ENCODE results near the gene MACC1. TPM values are rescaled to one million over a fixed set of nuclear protein-coding genes. Genes with fewer than 3 reads are reported as not detected.

MACC1 gene
- total RNA-seq, 1 experiment from 2014 or later = 190 TPM

- CTCF ChIA-PET = interaction anchor here (0.6 kb wide), 1 partner anchor 1013 kb away, joined by 3 read pairs; no protein-coding TSS in a partner anchor
- Mint-ChIP-seq H3K27ac (ENCODE audit: unreplicated experiment) (peak overlapping the region; percentile 1), H3K9me3 (ENCODE audit: low read depth, unreplicated experiment) (peaks cover 1% of the 10 kb centered on the region), H3K4me1 (ENCODE audit: low read depth, unreplicated experiment) (peaks cover 12% of the 10 kb centered on the region), H3K27me3 (ENCODE audit: unreplicated experiment) (no peaks in the 10 kb centered on the region), H3K4me3 (ENCODE audit: low read depth, unreplicated experiment) (no peak overlapping the region), H3K36me3 (ENCODE audit: insufficient read depth, unreplicated experiment) (no peaks in the 10 kb centered on the region)
- no TSS peak for BruUV-seq (replicated peaks)
- no peak for TF ChIP-seq CTCF (IDR thresholded peaks at IDR 0.05; ENCODE audit: unreplicated experiment)
- DNase-seq = no peak
- intact Hi-C loops (cut with micrococcal nuclease; ENCODE audit: unreplicated experiment) = no loop called here
Observed at GRCh38 chr7:20089431-20089830, 127.8 kb downstream of the MACC1 start.

- intact Hi-C loops (cut with micrococcal nuclease; ENCODE audit: unreplicated experiment) = no loop called here
- DNase-seq = no peak
- no peak overlapping the region for H3K27ac Mint-ChIP-seq (ENCODE audit: unreplicated experiment)
- no peak for TF ChIP-seq CTCF (IDR thresholded peaks at IDR 0.05; ENCODE audit: unreplicated experiment)
- H3K9me3 Mint-ChIP-seq (ENCODE audit: low read depth, unreplicated experiment) = no peaks in the 10 kb centered on the region
- CTCF ChIA-PET = no interaction called here
- H3K4me3 Mint-ChIP-seq (ENCODE audit: low read depth, unreplicated experiment) = no peak overlapping the region
- no peaks in the 10 kb centered on the region for H3K27me3 Mint-ChIP-seq (ENCODE audit: unreplicated experiment)
- BruUV-seq (replicated peaks) = no TSS peak
- no peaks in the 10 kb centered on the region for H3K36me3 Mint-ChIP-seq (ENCODE audit: insufficient read depth, unreplicated experiment)
- H3K4me1 Mint-ChIP-seq (ENCODE audit: low read depth, unreplicated experiment) = peaks cover 18% of the 10 kb centered on the region
Observed at GRCh38 chr7:20085086-20085485, 132.1 kb downstream of the MACC1 start.

Other genes starting within 250 kb of the MACC1 start
- gene ITGB8, start 113.5 kb upstream of the MACC1 start, total RNA-seq (2022) = 157 and 183 TPM in 2 replicates